Measurements from ENCODE around the gene WDR64.

The WDR64 gene

DNA sequence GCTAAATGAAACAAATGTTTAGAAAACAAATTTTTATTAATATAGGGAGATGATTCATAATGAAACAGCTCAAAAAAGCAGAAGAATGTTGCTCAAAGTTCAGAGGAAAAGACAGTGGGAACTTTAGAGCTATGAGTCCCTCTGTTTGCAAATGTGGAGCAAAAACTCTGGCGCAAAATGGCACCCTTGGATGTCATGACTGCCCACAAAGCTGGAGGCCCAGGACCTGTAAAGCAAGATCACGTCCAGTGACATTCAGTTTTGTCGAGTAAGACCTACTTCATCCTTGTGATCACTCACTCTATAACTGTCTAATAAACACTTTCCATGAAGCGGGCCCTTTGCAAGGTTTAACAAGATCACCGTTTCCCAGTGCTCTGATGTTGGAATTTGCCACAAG is 186.8 kb downstream of the WDR64 start:
- peak; percentile 47 for DNase-seq (ENCODE audit: low read depth)

DNA sequence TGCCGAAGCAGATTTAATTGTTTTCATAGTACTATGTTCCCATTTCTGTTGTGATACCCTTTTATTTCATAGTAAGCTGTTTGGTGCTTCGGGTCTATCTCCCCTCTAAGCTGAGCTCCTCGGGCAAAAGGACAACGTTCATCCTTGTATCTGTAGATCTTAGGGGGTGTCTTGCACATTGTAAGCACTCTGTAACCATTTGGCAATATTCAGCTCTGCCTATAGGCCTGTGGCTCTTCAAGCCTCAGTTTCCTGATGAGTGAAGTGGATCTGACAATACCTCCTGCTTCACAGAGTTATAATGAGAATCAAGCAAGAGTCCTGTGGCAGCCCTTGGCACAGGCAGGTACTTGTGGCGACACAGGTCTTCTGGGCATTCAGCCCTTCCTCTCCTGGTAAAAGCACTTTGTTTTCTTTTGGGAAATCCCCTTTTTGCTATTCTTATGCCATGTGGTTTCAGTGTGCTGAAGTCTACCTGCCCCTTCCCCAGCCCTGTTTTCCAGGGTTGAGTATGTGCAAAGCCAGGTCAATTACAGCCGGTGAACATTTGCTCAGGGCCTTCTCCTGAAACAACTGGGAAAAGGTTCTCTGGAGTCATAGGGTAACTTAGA is 187.4 kb downstream of the WDR64 start:
- no peak for DNase-seq (ENCODE audit: low read depth)

DNA sequence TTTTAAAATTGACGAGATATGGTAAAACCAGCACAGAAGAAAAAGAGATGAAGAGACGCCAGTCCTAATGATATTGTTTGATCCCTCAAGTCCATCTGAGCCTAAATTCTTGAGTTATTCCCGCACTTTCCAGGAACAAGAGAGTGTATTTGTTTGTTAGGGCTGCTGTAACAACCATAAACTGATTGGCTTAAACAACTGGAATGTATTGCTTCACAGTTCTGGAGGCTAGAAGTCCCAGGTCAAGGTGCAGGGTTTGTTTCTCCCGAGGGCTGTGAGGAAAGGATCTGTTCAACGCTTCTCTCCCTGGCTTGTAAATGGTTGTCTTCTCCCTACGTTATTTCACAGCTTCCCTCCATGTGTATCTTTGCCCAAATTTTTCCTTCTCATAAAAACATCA is 188.1 kb downstream of the WDR64 start:
- no peak for DNase-seq (ENCODE audit: low read depth)

DNA sequence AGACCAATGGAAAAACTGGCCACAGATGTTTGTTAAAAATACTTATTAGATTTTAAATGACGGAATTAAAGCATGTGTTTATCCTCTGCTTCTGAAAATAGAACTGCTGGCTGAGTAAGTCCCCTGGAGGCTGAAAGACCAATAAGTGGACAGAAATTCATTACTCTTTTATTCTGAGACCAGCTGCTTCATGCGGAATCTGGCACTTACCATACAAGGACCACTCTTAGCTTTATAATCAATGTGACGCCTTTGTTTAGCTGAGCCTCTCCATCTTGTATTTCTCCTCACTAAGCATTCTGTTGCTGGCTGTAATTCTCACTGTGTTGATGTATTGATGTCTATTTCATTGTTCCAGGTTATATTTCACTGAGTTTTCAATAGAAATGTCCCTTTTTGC is 189.6 kb downstream of the WDR64 start:
- DNase-seq (ENCODE audit: low read depth) = peak; percentile 22

DNA sequence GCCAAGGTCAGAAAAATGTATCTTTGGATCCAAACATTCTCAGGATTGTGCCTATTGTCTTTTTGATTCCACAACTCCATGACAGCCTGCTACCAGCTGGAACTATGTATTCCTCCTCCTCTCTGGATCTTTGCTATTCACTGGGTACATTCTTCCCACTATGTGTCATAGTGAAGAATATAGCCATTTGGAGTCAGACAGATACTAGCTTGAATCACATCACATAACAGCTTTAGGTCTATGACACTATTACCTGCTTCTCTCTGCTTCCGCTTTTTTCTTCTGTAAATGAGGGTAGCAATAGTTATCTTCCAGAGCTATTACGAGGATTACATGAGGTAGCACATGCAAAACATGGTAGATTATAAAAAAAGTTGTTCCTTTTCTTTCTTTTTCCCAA is 190.5 kb downstream of the WDR64 start:
- DNase-seq (ENCODE audit: low read depth) = peak; percentile 83

DNA sequence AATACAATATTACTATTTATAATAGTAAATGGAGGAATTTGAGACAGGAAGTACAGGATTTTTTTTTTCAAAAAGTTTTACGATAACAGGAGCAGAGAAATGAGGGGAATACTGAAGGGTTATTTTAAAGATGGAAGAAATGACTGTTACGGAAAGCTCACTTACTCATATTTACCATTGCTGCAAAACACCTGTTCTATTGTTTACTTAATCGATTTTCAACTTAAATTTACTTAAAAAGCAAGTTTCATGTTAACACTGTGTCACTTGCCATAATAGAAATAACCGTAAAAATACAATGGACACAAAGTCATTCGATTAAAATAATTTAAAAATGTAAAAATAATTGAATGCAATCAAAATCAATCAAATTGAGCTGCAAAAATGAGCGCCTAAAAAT is 192.5 kb downstream of the WDR64 start:
- DNase-seq (ENCODE audit: low read depth) = no peak

DNA sequence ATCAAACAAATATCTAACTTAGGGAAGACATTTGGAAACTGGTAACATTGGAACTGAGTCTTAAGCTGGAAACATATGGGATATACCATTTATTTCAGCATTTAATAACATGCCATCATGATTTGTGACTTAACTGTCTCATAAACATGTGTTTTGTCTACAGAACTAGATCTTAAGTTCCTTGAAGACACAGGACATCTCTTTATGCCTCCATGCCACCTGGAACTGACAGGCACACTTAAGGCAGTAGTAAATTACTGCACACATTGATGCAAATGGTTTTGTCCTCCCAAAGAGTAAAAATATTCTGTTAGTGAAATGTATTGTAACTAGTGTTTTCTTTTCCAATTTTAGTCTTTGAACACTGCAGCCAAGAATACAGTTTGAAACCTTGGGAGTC is 194.3 kb downstream of the WDR64 start:
- DNase-seq (ENCODE audit: low read depth) = no peak

DNA sequence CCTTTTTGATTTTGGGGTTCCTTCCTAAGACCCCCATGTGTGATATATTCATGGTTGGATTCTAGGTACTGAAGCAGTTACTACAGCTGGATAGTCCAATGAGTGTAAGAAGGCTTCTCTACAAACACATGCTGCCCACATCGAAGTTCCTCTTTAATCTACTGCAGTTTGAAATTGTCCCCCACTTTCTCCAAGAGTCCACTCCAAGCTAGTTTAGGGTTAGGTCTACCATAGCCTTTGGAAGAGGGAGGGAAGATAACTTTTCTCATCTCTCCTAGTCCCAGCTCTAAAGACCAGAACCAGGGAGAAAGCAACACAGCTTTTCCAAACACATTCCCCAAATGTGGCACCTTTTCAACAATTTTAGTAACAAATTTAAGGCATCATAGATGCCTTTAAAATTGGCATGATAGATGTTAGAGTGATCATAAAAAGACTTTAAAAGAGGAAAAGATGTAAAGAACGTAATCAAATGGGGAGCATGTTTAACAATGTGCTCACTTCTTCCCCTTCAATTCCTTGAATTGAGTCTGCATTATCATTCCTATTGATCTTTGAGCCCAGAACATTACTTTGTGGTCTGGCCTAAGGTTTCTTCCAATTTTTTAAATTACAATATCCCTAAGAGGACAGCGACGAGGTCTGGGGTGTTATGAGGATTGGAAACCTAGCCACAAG is 194.9 kb downstream of the WDR64 start:
- DNase-seq (ENCODE audit: low read depth) = no peak

DNA sequence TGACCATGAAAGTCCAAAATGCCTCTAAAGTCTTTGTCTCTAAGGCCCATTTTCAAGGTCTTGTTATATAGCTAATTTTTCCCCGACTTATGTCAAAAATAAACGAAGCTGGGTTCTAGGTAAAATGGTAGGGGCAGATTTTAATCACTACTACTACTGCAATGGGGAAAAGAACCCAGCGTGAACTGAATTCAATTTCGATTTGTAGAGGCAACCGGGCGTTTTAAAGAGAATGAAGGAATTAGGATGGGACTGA is 195.4 kb downstream of the WDR64 start:
- no peak for DNase-seq (ENCODE audit: low read depth)

DNA sequence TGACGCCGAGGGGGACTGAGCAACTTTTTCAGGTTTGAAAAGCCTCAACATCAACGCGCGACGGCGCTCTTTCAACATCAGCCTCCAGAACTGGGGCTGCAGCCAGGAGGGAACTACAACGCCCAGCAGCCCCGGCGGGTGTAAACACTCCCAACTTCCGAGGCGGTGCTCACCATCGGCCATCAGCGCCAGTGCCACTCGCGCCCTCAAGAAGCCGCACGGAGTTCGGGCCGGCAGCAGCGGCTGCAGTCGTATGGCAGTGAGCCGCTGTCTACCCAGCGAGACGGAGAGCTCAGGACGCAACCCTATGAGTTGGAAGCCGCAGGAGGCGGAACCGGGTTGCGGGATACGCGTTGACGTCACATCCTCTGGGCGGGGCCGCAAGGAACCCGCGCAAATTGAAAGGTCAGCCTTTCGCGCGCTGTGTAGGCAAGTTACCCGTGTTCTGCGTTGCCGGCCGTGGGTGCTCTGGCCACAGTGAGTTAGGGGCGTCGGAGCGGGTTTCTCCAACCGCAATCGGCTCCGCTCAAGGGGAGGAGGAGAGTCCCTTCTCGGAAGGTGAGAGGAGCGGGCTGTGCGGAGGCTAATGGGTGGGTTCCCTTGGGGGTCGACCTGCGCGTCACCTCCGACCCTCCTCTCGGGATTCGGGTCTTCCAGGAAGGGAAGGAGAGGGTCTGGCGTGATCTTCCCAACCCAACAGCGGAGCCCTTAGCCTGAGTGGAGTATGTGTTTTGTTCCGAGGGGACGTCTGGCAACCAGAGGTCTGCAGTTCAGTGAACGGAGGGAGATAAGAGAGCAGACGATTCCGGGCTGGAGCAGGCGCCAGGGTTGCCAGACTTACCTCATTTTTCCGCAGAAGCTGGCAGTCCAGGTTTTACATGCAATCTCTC is 196.0 kb downstream of the WDR64 start, which contains the start of gene EXO1:
EXO1 (plus strand) TSS at position 409 of the 890 bp plus-strand sequence. CDS start 2,222 bp downstream, outside the sequence.
- peak; percentile 94 for DNase-seq (ENCODE audit: low read depth)

DNA sequence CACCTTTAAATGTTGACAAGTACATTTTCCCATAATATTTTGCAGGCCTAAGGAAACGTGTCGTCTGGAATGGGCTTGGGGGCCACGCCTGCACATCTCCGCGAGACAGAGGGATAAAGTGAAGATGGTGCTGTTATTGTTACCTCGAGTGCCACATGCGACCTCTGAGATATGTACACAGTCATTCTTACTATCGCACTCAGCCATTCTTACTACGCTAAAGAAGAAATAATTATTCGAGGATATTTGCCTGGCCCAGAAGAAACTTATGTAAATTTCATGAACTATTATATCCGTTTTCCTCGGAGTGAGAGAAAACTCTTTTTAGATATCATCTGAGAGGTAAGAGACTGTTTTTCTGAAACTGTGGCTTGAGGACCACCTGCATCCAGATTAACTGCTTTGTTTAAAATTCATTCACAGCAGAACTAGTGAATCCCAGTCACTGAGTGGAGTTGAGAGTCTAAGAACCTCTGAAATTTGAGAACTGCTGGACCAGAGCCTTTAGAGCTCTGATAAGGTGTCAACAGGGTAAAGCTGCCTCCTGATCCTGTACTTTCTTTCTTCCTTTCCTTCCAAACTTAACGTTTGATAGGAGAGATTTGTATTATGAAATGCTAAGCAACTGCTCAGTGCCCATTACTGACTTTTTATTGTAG is 196.7 kb downstream of the WDR64 start:
- DNase-seq (ENCODE audit: low read depth) = peak; percentile 5

DNA sequence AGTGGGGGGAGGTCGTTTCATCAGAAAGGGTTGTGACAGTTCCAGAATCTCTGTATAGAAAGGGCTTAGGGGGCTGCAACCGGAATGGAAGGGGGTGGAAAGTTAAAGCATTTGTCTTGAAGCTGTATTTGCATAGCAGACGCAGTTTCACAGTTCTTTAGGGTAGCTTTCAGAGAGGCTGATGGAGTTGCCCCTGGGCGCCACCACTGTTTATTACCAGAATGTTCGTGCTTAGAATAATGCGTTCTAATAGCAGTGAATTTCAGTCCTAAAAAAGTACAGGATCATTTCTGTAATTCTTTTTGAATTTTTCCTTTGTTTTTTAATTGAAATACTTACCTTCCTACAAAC is 197.2 kb downstream of the WDR64 start:
- DNase-seq (ENCODE audit: low read depth) = no peak
